ENCODE measurements around the gene FAM13C.

DNA sequence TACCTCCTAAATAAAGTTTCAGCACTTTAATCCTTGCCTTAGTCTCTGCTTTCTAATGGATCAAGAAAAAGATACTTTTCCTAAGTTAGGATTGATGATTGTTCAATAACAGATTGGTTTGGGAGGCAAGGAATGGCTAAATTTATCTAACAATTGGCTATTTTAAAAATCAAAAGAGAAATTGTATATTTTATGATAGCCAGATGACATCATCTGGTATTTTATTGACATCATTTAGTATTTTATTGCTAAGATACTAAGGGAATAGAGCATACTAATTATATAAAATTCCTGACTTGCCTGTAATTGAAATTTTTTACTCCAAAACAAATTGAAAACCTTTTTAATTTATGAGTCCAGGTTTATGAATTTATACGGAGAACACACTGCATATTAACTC, 19.3 kb upstream of the FAM13C start:
- TF ChIP-seq YY1 (IDR thresholded peaks at IDR 0.05; ENCODE audit: insufficient read depth, insufficient read length) (no peak), ZNF274 (IDR thresholded peaks at IDR 0.05; ENCODE audit: low read depth, low read length) (no peak)
